ENCODE measurements around the gene E4F1.
A peak's percentile ranks its signal among the peaks of the same experiment; 100 is the strongest.

Gene E4F1

GRCh38 chr16:2223221-2223941 lies at the start of gene E4F1:
Gene E4F1, plus strand, starts transcription at chr16:2223591. Its CDS starts 23 bp downstream, at chr16:2223614.
- peak; percentile 100 for DNase-seq (ENCODE audit: low read depth)
- peak within 1 kb of the TSS; percentile 96 for H3K4me3 ChIP-seq (ENCODE audit: low read depth, low read length)
- TF ChIP-seq CTCF (IDR thresholded peaks at IDR 0.05; ENCODE audit: insufficient read depth, low read depth, low read length, missing control alignments), result no peak

GRCh38 chr16:2173916-2174315 lies 49.5 kb upstream of the E4F1 start:
- no peak overlapping the region for H3K4me3 ChIP-seq (ENCODE audit: low read depth, low read length)
- TF ChIP-seq CTCF (IDR thresholded peaks at IDR 0.05; ENCODE audit: insufficient read depth, low read depth, low read length, missing control alignments), result no peak
- DNase-seq (ENCODE audit: low read depth), result no peak

- TF ChIP-seq CTCF (IDR thresholded peaks at IDR 0.05; ENCODE audit: insufficient read depth, low read depth, low read length, missing control alignments), result no peak
- no peak for DNase-seq (ENCODE audit: low read depth)
- H3K4me3 ChIP-seq (ENCODE audit: low read depth, low read length), result no peak overlapping the region
These were observed 48.8 kb upstream of the E4F1 start for GRCh38 chr16:2174396-2175131.

- no peak overlapping the region for H3K4me3 ChIP-seq (ENCODE audit: low read depth, low read length)
- DNase-seq (ENCODE audit: low read depth), result no peak
- no peak for TF ChIP-seq CTCF (IDR thresholded peaks at IDR 0.05; ENCODE audit: insufficient read depth, low read depth, low read length, missing control alignments)
These were observed 47.9 kb upstream of the E4F1 start for GRCh38 chr16:2175454-2175853.

- TF ChIP-seq CTCF (IDR thresholded peaks at IDR 0.05; ENCODE audit: insufficient read depth, low read depth, low read length, missing control alignments), result no peak
- H3K4me3 ChIP-seq (ENCODE audit: low read depth, low read length), result no peak overlapping the region
- no peak for DNase-seq (ENCODE audit: low read depth)
These were observed 47.3 kb upstream of the E4F1 start for GRCh38 chr16:2176047-2176446.

- no peak for TF ChIP-seq CTCF (IDR thresholded peaks at IDR 0.05; ENCODE audit: insufficient read depth, low read depth, low read length, missing control alignments)
- no peak for DNase-seq (ENCODE audit: low read depth)
- H3K4me3 ChIP-seq (ENCODE audit: low read depth, low read length), result no peak overlapping the region
These were observed 46.3 kb upstream of the E4F1 start for GRCh38 chr16:2177101-2177500.
